ELR (cell line): ENCODE measurements around the gene CORO6.
"Not testable (repeated sequence)": the region's sequence is repeated elsewhere in the genome, so short reads cannot be mapped to it uniquely, and the experiment has no call there.

Experiments
- DNase-seq: peaks from one replicate; pipeline ENCODE4 v3.0.0-alpha.2; 2015; ENCODE audit warnings: low read depth

Gene CORO6

GRCh38 chr17:29622337-29623282, at the start of gene CORO6:
CORO6 (minus strand) TSS chr17:29622912; CDS start chr17:29621421, 1,491 bp downstream.
- peak; percentile 60 for DNase-seq

DNA sequence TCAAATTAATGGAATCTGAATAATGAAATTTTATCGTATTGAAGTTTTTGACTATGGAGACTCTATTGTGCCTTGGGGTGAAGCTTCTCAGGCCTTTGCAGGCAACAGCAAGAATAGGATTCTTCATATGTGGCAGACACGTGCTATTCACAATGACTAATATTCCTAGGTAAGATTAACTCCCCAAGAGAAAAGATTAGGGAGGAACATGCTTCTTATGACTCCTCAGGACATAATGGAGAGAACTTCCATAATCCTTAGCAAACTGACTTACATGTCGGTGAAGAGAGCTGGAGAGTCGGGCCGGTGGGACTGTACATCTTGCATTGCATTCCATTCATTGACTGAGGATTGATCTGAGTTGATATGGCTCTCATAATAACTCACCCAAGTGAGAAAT, 48.9 kb upstream of the CORO6 start:
- DNase-seq, result no peak

DNA sequence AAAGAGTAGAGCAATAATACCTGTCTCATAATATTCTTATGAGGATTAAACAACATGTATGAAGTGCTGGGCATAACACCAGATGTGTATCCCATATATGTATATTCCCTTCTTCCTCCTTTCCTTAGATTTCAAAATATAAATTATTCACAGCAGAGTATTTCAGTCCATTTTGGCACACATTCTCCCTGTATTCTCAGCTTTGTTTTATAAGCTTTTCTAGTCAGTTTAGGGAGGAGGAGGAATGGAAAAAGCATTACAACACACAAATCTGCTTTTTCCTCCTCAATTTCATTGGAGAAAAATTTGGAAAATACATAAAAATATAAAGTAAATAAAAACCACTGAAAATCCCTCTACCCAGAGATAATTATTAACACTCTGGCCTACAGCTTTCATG, 46.6 kb upstream of the CORO6 start:
- DNase-seq, result no peak

DNA sequence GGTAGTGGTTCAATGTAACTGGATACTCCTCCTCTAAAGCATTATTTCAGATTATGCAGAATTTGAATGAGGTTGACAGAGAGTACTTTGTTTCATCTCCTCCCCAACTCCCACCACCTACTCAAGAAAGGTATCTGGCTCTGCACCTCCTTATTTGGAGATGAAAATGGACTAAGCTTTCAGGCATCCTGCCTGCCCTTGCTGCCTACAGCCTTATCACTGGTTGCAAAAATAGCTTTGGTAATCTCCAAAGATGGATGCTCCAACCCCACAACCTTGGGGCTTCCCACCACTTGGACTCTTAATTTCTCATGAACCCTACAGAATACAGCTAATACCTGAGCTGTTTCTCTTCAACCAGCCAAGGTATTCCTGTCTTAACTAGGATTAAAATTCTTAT, 45.3 kb upstream of the CORO6 start:
- no peak for DNase-seq

GRCh38 chr17:29665481-29665810, 42.7 kb upstream of the CORO6 start:
- DNase-seq, result no peak

GRCh38 chr17:29664743-29665480, 42.2 kb upstream of the CORO6 start:
- DNase-seq, result peak; percentile 89

DNA sequence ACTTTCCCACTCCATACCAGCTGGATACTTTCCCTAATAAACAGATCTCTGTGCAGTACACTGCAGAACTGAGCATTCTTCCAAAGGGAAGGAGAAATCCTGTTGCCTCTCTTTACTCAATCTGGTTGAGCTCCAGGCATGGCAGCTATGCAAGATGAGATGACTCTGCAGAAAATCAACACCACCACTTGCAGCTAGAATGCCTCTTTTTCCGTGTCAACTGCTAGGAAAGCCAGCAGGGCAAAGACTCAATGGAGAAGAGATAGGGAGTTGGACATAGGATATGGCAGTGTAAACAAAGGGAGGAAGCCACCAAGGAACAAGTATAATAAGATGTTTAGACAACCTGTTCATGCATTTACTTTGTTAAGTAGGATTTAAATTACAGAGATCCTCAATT, 40.4 kb upstream of the CORO6 start:
- DNase-seq, result no peak

GRCh38 chr17:29661213-29661612, 38.5 kb upstream of the CORO6 start:
- no peak for DNase-seq

DNA sequence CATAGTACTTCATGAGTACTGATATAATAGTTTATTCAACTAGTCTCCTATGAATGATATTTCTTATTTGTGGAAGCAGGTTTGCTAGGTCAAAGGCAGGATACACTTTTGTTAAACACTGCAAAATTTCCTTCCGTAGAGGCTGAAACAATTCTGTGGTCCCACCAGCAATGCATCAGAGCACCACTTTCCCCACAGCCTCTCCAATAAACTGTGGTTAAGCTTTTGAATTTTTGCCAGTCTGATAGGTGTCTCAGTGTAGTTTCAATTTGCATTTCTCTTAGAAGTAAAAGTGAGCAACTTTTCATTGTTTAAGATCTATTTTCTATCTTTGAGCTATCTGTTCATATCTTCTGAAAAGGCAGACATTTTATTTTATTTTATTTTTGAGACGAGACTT, 36.4 kb upstream of the CORO6 start:
- no peak for DNase-seq

DNA sequence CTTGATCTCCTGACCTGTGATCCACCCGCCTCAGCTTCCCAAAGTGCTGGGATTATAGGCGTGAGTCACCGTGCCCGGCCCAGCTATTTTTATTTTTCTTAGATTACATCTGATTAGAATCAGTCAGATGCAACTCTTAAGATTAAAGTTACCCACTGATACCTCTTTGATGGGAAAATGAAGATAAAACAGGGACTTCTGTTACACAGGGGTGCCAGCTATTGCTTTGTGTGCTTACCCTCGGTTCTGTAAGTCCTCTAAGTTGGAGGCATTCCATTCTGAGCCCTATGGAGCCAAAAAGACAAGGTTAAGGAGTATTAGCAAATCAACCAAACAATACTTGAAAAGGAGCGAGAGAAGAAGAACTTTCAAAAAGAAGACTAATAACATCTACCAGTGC, 32.6 kb upstream of the CORO6 start:
- no peak for DNase-seq

DNA sequence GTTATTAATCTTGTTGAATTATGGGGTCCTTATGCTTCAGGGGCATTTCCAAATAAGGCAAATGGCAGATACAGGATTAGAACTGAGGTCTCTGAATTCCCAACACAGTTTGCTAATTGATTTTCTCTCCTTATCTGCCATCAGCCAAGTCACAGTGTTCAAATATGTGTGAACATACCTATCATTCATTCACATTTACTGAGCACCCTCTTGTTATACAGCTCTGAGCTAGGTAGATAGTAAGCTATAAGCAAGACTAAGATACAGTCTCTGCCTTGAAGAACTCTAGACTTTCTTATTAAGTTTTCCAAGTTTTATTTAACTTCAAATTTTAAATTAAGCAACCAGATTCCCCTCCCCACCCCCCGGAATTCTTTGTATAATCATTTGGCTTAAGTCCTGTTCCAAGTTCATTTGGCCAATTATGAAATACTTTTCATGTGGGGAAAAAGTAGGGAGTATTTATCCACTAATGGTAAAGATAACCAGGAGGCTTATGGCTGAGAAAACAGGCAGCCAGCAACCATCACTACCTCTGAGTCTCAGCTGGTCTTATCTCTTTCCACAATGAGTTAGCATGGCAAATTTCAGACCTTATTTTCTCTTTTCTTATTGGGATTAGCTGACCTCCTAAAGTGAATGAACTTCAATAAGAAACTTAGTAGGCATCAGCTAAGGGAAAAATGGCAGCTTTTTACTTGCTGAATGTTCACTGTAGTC, 31.4 kb upstream of the CORO6 start:
- DNase-seq, result no peak

DNA sequence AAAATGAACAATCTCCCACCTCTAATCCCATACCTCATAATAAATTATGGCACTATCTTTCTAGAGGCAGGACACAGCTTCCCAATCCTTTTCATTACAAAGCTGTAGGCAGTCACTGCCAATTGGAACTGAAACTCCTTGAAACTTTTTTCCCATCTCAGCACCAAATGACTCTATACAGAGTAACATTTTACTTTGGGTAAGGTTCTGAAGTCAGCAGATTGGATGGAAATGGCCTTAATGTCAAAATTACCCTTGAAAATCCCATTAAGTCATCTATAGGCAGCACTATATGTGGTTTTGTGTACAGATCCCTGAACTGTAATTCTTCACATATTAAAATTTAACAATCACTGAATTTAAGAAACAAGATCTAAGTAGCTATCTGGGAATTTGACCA, 30.3 kb upstream of the CORO6 start:
- DNase-seq, result no peak

DNA sequence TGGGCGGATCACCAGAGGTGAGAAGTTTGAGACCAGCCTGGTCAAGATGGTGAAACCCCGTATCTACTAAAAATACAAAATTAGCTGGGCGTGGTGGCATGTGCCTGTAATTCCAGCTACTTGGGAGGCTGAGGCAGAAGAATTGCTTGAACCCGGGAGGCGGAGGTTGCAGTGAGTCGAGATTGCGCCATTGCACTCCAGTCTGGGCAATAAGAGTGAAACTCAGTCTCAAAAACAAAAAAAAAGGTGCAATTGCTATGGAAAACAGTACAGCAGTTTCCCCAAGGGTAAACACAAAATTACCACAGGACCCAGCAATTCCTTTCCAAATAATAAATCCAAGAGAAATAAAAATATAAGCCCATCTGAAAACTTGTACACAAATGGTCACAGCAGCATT, 29.2 kb upstream of the CORO6 start:
- DNase-seq, result not testable (repeated sequence)

DNA sequence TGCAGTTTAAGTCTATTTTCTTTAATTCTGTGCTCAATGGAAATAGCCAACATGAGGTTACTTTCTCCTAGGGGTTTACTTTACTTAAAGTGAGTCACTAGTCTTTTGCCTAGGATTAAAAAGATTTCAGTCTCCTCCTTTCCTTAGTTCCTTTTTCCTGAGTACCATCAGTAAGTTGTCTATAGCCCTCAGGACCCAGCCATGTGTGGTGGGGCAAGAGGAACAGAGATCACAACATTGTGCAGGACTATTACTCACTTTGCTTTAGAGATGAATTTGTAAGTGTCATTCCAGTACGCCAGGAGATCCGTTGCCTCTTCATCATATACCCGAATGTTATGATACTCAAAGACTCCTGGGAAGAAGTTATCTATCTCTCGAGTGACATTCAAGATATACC, 27.7 kb upstream of the CORO6 start:
- DNase-seq, result no peak

DNA sequence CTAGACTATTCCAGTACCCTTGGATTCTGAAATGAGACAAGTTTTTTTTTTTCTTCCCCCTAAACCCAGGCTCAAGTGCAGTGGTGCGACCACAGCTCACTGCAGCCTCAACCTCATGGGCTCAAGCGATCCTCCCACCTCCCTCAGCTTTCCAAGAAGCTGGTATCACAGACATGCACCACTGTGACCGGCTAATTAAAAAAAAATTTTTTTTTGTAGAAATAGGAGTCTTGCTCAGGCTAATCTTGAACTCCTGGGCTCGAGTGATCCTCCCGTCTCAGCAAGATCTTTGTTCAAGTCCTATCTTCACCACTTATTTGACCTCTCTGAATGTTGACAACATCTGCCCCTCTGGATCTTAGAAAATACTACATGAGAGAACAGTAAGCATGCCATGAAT, 26.6 kb upstream of the CORO6 start:
- no peak for DNase-seq

GRCh38 chr17:29648005-29648404, 25.3 kb upstream of the CORO6 start:
- DNase-seq, result no peak

DNA sequence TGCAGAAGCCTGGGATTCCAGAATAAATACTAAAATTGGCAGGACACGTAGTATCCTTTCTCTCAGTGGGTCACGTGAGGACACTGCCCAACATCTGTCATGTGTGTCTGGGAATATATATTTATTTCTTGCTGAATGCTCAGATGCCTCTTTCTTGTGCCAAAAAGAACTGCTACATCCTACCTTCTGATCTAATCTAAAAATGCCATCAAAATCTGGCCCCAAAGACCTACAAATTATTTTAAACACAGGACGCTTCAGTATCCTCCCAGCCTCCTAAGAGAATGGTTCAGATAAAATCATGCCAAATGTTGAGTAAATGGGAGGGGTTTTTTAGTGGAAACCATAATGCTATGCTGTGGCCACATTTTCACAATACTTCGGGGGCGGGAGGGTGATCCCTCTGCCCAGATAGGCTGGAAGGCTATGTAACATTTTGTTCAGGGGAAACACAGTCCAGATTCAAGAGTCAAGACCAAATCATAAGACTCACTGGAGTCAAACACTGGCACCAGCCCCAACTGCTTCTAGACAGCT, 22.9 kb upstream of the CORO6 start:
- no peak for DNase-seq

- DNase-seq, result no peak
These were observed 21.1 kb upstream of the CORO6 start for GRCh38 chr17:29643817-29644160.

GRCh38 chr17:29642171-29642611, 19.5 kb upstream of the CORO6 start:
- DNase-seq, result no peak

DNA sequence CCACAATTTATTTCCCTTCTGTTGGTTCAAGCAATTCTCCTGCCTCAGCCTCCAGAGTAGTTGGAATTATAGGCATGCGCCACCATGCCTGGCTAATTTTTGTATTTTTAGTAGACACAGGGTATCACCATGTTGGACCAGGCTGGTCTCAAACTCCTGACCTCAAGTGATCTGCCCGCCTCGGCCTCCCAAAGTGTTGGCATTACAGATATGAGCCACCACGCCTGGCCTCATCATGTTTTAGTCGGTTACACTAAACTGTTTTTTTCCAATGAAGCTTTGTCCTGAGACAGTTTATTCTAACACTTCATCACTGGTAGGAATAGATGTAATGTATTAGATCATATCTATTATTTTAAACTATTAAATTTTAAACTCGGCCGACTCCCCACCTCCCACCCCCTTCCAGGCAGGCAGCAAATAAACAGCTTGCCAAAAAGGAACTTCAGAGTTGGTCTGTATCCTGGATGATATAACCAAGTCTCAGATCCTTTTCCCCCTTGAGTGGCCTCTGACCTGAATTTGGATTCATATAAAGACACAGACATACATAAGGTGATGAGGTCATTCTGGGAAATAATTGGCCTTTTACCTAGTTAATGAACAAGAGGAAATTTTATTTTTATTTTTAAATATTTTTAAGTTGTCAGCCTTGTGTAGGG, 18.4 kb upstream of the CORO6 start:
- no peak for DNase-seq

GRCh38 chr17:29640413-29640812, 17.7 kb upstream of the CORO6 start:
- peak; percentile 61 for DNase-seq

DNA sequence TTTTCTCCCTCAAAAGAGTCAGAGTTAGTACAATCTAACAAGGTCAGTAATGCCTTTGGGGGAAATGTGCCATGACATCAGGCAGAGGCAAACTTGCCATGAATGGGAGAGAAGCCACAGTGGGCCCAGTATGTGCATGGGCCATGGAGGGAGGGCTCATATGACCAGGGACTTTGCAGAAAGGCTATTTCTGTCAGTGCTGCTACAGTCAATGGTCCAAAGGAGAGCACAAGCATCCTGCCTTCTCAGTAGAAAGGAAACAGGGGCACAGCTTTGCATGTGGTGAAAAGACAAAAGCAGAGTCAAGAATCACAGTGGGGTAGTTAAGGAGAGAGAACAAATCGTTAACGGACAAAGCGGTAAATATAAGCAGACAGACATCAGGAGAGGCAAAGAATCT, 11.2 kb upstream of the CORO6 start:
- DNase-seq, result no peak
